AG20443 (cell line): ENCODE measurements around the gene PSKH1.
"Not testable (repeated sequence)": the region's sequence is repeated elsewhere in the genome, so short reads cannot be mapped to it uniquely, and the experiment has no call there.

Source experiments
- DNase-seq: peaks from one replicate; pipeline ENCODE4 v3.0.0; 2012; ENCODE audit warnings: low spot score, mixed read lengths

The PSKH1 gene

DNA sequence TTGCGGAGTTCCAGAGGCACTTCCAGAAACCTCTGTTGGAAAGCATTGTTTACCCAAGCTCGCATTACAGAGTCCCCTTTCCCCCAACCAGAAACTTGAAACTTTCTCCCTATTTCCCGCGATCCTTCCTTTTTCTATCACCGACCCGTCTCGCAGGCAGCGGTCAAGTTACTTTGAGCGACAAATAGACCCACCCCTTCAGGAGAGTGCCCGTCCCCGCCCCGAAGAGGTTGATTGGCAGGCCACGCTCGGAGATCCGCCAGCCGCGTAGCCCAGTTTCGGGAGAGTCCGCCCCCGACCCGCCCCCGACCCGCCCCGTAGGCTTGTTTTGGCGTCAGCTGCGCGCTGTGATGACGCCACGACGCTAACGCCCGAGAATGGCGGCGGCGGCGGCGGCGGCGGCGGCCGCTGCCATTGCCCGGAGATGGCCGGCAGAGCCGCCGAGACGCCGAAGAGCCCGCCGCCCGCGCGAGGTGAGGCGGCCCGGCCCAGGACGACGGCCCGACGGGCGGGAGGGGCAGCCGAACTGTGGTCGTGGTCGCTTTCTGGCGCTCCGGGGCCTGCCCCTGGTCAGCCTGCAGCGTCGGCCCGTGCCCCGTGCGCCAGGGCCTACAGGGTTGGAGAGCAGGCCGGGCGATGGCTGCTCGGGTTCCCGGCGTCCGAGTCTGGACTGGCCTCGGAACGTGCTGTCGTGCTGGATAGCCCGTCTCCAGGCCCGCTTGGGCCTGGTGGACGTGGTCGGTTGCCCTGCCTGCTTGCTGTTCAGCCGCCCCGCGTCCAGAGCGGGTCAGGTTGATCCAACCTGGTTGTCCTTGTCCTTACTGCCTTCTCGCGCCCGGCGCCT, at the start of gene PSKH1:
TSS of gene PSKH1 (plus strand) at position 356 of the 844 bp plus-strand sequence. CDS start 15,496 bp downstream, outside the sequence.
- DNase-seq = peak; percentile 99

DNA sequence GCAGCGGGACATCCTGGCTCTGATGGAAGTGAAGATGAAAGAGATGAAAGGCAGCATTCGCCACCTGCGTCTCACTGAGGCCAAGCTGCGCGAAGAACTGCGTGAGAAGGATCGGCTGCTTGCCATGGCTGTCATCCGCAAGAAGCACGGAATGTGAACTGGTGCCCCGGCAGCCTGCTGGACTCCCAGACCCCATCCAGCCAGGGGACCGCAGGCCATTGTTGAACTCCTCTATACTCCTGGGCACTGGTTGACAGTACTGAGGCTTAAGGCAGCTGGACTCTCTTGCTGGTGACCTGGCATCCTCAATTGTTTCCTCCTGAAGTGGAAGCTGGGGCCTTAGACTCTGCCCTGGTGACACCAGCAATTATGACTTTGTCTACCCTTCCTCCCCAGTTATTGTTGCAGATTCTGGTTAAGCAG, 49.7 kb upstream of the PSKH1 start:
- DNase-seq = peak; percentile 30

DNA sequence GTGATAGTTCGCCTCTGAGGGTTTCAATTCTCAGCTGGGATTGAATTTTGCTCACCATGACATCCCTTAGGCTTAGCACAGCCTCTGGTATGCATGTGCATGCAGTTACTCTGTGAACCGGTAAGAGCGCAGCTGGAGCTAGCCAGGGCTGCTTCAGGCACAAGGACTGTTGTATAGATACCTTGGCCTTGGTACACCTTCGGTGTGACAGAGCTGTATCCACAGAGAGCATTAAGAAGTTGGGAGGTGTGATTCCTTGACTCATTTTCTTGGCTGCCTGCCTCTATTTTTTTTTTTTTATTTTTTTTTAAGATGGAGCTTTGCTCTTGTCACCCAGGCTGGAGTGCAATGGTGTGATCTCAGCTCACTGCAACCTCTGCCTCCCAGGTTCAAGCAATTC, 48.6 kb upstream of the PSKH1 start:
- peak; percentile 46 for DNase-seq

DNA sequence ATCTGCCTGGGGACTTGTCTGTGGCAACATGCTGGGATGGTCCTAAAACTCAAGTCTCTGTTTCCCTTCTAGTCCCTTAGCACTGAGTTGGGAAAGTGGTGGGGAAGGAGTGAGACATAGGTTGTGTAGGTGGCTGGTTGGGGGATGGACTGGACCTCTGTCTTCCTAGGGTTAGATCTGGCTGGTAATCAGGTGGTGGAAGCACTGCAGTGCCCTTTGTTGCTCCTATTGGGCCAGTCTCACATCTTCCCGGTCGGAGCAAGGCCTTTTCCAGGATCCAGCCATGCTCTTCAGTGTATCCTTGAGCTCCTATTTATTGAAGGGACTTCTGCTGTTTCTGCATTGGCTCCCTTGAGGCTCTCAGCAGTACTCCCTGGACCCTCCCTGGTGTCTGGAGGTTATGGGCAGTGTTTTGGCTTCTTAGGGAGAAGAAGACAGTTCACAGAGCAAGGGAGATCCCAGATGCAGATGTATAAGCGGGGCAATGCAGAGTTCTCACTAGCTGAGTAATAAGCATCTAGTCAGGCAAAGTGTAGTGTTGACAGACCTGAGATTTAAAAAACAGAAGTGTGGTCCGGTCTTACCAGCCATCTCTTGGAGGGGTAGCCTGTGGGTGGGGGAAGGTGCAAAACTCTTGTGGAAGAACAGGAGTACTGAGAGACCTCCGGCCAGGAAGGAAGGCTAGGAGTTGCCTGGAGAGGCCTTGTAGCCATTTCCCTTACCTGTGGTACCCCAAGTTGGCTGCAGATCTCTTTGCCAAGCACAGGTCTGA, 47.6 kb upstream of the PSKH1 start:
- no peak for DNase-seq

DNA sequence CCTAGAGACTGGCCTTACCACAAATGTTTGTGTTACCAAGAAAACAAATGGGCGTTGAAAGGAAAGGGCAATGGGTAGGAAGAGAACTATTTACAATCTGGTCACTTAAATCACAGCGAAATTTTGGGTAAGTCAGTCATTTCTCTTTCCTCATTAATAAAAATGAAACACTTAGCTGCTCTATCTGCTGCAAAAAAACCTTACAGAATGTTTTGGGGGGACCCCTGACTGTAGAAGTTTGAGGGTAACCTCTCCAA, 47.1 kb upstream of the PSKH1 start:
- DNase-seq = no peak

DNA sequence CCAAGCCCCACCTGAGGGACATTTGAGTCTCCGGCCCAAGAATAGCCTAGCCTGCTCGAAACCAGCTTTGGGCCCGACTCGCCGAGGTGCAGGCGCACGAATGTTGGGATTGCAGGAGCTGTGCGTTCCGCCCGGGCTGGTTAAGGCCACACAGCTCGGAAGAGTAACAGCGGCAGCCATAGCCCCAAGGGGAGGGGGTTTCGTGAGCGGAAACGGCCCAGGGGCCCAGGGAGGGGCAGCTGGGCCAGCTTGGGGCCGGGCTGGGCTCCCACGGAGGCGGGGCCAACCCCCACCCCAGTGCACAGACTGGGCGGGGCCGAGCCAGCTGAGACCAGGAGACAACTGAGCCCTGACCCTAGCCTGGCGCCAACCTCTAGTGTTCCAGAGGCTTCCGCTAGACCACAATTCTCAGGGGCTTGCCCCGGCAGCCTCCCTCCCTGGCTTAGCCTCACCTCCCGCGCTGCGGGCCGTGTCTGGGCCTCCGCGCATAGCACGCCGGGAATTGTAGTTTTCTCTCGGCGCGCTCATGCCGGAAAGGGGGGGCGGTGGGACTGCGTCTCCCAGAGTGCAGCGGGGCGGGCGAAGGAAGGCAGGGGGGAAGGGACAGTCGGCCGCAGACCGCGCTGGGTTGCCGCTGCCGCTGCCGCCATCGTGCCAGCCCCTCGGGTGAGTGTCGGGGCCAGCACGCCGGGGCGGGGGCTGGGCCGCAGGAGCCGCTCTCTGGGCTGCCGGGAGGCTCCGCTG, 46.6 kb upstream of the PSKH1 start, which contains the start of gene NUTF2:
TSS of gene NUTF2 (plus strand) at position 614 of the 744 bp plus-strand sequence. CDS start 18,198 bp downstream, outside the sequence.
- peak; percentile 93 for DNase-seq

DNA sequence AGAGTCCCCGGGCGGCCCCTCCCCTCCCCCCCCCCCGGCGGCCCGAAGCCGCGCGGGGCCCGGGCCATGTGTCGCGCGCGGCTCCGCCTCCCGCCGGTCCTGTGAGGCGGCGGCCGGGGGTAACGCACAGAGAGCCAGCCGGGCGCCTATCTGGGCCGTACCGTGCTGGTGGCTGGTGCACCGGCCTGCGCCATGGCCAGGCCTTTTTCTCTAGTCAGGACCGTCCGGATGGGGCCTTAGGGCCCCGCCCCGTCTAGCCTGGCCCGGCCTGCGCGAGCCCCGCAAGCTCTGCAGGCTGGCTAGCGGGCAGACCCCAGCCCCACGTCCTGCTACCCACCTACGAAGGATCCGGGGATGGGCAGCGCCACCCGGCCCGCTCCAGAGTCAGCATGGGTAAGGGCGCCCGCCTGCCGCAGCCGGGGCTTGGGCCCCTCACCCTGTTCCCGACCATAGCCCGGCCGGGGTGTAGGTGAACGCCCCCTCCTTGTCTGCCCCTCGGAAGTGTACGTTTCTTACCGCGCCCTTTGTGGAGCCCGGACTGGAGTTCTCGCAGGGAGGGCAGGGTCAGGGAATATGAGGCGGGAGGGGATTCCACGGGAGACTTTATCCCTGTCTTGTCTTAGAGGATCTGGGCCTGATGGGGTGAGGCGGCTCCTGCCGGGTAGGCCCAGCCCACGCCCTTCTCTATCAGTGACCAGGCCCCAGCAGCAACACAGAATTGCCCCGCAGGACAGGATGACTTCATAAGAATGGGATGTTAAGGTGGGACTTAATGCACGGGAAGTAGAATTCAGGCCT, 45.8 kb upstream of the PSKH1 start, which contains the start of gene CENPT:
TSS of gene CENPT (minus strand) at position 630 of the 798 bp plus-strand sequence. CDS start 13,834 bp downstream, outside the sequence.
- DNase-seq = peak; percentile 83

DNA sequence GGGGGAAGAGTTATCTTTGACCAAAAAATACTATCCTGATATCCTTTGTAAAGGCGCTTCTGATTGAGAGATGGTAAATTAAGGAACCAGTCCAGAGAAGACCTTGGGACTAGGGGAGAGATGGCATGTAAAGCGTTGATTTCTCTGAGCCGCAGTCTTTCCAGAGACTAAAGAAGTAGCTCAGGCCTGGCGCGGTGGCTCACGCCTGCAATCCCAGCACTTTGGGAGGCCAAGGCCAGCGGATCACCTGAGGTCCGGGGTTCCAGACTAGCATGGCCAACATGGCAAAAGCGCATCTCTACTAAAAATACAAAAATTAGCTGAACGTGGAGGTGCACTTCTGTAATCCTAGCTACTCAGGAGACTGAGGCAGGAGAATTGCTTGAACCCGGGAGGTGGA, 44.9 kb upstream of the PSKH1 start:
- no peak for DNase-seq

DNA sequence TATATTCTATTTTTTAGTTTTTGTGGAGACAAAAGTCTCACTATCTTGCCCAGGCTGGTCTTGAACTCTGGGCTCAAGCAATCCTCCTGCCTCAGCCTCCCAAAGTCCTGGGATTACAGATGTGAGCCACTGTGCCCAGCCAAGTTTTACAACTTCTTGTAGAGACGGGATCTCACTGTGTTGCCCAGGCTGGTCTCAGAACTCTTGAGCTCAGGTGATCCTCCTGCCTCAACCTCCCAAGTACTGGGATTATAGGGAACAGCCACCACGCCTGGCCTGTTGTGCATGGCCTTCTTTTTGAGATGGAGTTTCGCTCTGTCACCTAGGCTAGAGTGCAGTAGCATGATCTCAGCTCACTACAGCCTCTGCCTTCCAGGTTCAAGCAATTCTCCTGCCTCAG, 39.4 kb upstream of the PSKH1 start:
- no peak for DNase-seq

DNA sequence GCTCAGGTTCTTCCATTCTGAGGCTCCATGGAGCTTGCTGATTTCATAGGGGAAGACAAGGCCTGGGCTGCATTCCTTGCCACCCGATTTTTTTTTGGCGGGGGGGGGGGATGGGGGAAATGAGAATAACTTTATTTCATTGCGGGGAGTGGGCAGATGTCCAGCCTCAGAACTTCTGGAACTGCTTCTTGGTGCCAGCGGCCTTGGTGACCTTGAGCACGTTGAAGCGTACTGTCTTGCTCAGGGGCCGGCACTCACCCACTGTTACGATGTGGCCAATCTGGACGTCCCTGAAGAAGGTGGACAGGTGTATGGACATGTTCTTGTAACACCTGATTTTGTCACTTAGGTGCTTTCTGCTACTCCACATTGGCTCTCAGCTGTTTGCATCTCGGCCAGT, 37.3 kb upstream of the PSKH1 start:
- DNase-seq = no peak

DNA sequence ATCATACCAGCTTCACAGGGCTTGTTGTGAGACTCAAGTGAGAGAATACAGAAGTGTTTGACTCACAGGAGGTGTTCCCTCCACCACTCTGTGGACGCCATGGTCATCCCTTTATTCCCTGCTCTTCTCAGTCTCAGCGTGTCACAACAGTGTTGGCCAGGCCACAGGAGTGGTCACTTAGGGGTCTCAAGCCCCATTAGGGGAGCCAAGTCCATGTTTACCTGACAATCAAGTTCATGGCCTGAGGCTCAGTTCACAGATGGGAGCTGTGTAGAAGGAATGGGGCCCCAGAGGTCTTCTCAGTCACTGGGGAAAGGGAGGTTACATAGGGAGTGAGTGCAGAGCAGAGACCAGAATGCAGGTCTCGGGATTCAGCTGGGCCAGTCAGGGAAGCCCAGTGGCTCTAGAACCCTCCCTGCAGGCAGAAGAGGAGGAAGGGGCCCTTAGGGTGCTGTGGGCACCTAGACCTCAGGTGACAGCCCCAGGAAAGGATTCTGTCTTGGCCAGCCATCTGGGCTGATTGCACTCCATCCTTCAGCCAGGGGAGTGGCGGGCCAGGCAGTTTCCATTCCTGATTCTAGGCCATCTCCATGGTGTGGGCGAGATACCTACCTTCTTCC, 36.0 kb upstream of the PSKH1 start:
- DNase-seq = no peak

DNA sequence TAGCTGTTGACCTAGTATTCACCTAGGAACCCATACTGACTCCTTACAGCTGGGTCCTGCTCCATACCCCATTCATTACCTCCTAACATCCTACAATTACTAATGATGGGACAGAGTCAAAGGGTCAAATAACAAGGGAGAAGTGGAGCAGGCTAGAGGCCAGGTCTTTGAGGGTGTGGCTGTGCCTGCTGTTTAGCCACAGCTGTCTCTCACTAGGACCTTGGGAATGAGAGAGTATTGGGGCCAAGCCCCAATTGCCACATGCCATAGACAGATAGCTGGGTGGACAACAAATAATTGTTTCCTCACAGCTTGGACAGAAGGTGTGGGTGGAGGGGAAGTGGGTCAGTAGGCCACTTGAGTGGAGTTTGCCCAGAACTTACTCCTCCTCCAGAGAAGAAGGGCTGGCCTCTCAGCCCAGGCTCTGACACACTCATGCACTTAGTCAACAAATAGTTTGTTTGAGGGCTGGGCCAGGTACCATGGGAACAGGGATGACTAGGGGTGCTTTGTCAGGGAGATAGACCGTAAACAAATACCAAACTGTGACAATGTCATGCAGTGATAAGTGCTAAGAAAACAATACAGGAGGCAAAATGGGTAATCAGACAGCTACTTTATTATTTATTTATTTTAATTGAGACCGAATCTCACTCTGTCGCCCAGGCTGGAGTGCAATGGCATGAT, 35.4 kb upstream of the PSKH1 start:
- peak; percentile 94 for DNase-seq

DNA sequence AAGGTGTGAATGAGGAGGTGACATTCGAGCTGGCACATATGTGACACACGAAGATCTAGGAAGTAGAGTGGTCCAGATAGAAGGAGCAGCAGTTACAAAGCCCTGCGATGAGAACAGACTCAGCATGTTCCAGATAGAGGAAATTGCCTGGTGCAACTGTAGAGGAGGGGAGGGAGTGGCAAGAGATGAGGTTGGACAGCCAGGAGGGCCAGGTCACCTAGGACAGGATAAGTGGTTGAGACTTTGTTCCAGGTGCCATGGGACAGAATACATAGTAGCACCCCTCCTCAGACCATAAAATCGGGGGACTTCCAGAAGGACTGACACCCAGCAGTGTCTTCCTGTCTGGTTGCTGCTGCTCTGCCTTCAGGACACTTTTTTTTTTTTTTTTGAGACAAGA, 34.6 kb upstream of the PSKH1 start:
- no peak for DNase-seq

DNA sequence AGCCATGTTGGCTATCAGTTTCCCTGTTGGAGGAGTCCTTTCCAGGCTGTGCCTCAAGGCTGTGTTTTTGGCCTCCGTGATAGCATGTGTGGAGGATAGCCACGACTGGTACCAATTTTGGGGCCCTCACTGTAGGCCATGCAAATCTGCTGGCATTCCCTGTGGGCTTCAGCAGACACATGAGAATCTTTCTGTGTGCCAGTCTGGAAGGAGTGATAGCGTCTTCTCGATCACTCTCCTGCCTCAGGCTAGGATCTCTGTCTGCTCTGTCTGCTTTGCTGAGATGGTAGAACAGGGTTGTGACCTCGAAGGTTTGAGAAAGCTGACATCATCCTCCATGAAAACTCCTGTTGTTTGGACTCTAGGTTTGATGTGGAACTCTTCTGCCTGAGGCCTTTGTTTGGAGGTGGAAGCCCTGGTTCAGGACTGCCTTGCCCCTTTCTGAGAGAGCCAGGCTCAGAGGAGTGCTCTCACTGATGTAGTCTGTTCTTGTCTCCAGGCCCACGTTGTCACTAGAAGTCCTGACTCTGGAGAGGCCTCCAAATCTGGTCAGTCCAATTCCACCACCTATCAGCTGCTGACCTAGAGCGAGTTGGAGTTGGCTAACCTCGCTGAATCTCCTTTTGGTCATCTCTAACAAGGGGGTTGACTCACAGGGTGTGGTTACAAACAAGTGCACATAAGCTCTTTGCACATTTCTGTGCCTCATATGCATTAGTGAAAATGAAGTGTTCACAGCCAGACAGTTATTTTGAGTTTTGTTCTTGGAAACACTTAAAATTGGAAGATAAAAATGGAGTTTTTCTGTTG, 32.3 kb upstream of the PSKH1 start:
- DNase-seq = peak; percentile 74

DNA sequence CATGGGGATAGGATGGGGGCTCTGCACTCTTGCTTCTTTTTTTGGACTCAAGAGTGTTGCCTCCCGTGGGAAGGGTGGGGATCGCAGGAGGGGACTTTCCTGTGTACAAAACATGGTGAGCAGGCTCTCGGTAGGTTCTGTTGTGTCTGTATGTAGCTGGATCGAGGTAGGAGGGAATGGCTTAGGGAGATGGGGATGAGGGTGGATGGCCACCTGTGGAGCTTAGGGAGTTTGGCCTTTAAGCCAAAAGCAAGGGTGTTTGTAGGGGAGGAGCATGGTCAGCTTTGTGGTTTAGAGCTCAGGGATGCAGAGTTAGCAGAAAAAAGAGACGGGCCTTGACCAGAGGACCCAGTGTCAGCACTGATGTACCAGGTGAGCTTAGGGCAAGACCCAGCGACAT, 31.2 kb upstream of the PSKH1 start:
- no peak for DNase-seq

DNA sequence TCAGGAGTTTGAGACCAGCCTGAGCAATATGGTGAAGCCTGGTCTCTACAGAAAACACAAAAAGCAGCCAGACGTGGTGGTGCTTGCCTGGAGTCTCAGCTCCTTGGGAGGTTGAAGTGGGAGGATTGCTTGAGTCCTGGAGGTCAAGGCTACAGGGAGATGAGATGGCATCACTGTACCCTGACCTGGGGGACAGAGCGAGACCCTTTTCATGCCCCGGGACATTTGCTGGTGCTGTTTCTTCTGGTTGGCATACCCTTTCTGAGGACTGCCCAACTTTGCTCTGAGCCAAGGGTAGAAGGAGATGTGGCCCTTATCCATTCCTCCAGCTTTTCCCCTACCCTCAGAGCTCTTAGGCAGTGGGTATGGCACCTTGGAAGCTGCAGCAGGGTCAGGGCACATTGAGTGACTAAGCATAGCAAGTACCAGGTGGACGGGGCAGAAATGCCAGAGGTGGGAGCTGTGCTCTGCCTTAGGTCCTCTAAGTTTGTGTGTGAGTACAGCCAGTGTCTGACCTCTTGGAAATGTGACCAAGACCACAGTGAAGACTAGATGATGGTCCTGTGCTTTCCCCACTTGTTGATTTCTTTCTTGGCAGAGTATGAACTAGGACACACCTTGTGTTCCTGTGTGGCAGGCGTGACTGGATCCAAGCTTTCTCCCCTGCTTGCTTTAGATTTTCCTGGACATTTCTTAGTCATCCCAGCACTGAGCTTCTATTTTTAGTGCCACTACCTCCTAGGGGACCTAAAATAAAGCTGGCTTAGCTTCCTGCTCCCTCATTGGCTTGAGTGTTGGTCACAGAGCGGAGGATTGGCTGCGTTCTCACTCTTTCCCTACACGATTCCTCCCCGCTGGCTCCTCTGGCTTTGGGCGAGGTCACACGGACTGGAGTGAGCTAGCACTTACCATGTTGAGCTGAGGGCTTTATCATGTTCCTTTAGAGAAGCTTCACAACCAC, 30.2 kb upstream of the PSKH1 start:
- DNase-seq = peak; percentile 18

DNA sequence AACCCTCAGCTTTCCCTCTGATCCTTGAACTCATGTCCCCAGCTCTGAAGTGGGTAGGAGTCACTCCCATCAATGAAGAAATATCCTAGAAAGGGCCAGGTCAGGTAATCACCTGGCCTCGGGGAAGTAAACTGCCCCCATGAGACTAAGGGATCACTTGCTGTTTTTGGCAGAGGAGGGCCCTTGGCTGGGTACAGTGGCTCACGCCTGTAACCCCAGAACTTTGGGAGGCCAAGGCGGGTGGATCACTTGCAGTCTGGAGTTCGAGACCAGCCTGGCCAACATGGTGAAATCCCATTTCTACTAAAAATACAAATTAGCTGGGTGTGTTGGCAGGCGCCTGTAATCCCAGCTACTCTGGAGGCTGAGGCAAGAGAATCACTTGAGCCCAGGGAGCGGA, 29.0 kb upstream of the PSKH1 start:
- DNase-seq = not testable (repeated sequence)

DNA sequence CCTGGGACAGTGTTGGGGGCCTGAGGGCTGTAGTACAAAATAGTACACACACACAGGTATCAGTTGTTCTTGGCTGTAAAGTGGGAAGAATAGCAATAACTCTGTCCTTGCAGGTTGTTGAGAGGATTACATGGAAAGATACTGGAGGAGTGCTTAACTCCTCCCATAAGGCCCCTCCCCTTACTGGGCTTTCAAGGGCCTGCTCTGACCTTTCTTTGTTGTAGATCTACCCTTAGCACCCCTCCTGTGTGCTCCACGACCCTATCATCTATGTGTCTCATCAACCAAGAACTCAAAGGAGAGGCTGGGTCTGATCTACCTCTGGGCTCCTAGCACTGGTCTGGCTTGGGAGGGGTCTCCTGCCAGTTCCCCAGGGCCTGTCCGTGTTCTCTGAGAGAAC, 28.5 kb upstream of the PSKH1 start:
- DNase-seq = no peak

DNA sequence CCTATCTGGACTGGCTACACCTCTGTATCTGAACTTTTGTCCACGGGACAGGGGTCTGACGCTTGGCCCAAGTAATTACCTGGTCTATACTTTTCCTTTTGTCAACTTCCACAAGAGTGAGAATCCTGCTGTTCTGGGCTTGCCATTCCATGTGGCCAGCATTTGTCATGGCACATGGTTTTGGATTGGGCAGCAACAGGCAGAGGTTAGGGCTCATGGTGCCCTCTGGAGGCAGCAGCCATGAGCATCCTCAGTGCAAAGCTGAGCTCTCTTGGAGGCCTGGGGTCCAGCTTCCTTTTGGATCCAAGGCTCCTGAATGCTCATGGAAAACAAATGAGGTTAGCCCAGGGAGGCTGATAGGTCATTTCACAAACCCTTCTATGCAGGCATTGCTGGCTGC, 27.7 kb upstream of the PSKH1 start:
- peak; percentile 61 for DNase-seq
